GM18508 (cell line): ENCODE results near the gene AP4E1.
"Not testable (repeated sequence)": the region's sequence is repeated elsewhere in the genome, so short reads cannot be mapped to it uniquely, and the experiment has no call there.

Experiments used
- ATAC-seq: cut with Tn5 transposase; IDR thresholded peaks from one replicate; pipeline ENCODE4 v1.9.1; 2021; ENCODE audit warnings: moderate number of reproducible peaks; ENCODE audit not compliant: insufficient read depth, unreplicated experiment

Gene AP4E1

GRCh38 chr15:51006336-51006985 lies 98.0 kb downstream of the AP4E1 start:
- no peak for ATAC-seq

DNA sequence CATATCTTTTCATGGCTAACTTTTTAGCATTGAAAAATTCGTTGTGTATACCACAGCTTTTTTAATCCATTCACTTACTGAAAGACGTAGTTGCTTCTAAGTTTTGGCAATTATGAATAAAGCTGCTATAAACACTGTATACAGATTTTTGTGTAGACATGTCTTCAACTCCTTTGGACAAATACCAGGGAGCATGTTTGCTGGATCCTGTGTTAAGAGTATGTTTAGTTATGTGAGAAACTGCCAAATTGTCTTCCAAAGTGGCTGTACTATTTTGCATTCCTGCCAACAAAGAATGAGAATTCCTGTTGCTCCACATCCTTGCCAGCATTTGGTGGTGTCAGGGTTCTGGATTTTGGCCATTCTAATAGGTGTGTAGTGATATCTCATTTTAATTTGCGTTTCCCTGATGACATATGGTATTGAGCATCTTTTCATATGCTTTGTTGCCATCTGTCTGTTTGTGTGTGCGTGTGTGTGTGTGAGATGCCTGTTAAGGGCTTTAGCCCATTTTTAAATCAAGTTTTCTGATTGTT lies 98.7 kb downstream of the AP4E1 start:
- no peak for ATAC-seq

DNA sequence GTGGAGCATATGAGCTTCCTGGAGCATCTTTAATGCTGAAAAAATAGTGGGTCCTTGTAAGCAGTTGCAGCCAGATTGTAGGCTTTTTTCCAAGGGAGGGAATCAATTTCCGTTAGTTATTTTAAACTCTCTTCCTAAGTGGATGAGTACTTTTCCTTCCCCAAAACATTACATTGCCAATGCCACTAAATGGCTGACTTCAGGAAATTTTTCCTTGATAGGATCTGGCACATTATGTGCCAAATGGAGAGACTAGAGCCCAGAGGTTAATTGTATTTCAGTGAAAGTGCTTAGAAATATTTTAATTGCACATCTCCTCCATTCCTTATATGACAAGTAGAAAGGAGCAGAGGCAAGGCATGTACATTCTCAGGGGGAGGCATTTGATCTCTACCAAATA lies 102.7 kb downstream of the AP4E1 start:
- ATAC-seq = no peak

DNA sequence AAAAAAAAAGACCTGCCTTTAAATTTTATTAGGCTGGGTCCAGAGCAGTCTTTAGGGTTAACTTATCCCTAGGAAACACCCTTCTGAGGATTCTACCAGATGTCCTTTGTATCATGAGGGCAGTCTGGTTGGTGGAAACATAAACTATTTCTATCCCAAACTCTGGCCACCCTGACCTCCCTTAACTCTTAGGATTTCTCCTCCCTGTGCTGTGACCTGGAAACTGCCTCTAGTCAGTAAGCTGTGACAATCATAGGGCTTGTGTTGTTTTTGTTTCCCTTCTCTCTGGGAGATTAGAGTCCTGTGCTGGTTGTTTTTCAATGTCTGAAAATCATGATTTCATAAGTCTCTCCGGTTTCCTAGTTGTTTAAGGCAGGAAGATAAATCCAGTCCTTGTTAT lies 108.1 kb downstream of the AP4E1 start:
- ATAC-seq = no peak

DNA sequence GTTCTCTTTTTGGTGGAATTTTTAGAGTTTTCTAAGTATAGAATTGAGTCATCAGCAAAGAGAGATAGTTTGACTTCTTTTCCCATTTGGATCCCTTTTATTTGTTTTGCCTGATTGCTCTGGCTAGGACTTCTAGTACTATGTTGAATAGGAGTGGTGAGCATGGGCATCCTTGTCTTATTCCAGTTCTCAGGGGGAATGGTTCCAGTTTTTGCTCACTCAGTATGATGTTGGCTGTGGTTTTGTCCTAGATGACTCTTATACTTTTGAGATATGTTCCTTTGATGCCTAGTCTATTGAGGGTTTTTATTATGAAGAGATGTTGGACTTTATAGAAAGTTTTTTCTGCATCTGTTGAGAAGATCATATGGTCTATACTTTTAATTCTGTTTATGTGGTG lies 113.7 kb downstream of the AP4E1 start:
- no peak for ATAC-seq

DNA sequence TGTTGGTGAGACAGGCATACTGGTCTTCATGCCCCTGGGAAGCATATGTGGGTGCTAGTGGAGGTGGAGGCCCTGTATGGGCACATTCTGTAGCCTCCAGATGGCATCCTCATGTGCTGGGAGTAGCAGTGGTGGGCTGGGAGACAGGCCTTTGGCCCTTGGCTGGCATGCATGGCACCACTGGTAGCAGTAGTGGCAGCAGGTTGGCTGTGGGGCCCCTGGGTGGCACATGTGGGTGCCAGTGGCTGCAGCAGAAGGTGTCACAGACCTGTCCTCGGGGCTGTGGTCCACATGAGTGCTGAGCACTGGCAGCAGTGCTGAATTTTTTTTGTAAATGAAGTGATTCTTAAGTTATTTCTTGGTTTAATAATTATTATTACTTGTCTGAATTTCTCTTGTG lies 115.0 kb downstream of the AP4E1 start:
- ATAC-seq = no peak

GRCh38 chr15:51024735-51025453 lies 116.4 kb downstream of the AP4E1 start:
- ATAC-seq = no peak

DNA sequence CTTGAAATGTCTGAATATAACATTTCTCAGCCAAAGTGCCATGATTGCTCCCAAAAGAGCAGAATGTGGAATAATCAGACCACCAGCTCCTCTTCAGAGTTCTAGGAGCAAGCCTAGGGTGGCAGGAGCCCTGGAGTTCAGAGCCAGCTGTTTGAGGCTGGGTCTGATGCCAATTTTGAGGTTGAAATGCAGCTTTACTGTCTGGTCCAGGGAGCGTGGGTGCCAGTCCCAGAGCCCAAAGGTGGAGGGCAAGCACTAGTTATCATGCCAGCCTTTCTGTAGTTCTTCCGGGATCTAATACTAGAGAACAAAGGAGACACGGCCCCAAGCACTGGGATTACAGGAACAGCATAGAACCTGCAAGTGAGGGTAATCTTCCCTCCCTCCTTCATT lies 117.0 kb downstream of the AP4E1 start:
- ATAC-seq = no peak

- no peak for ATAC-seq
Observed at GRCh38 chr15:51030649-51031316, 122.3 kb downstream of the AP4E1 start.

- not testable (repeated sequence) for ATAC-seq
Observed at GRCh38 chr15:51037474-51037873, 129.0 kb downstream of the AP4E1 start.

DNA sequence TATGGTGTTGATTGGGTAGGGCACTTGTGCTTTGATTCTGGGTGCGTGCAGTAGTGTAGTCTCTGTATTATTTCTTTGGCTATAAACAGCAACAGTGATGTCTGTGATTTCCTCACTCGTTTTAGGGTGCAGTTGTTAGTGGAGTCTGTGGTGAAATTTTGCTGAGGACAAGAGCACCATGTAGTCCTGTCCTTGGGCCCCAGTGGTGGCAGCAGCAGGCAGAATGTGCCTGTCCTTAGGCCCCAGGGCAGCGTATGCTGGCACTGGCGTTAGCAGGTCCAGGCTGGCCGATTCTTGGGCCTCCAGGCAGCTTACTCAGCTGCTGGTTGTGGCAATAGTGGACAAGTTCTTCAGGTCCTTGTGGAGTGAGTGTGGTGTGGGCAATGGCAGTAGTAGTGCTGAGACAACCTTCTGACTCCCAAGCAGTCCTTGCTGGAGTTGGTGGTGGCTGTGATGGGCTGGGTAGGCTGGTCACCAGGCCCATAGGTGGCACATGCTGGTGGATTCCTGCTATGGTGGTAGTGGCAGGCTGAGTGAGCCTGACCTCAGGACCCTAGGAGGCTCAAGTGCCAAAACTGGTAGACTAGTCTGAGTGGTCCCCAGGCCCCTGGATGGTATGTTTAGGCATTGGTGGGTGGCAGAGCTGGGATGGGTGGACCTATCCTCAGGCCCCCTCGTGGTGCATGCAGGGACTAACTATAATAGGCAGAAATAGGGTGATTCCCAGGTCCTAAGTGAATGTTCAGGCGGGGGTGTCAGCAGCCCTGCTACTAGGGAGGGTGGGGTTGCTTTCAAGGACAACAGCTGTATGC lies 129.9 kb downstream of the AP4E1 start:
- ATAC-seq = no peak

- ATAC-seq = no peak
Observed at GRCh38 chr15:51038974-51039319, 130.5 kb downstream of the AP4E1 start.

- no peak for ATAC-seq
Observed at GRCh38 chr15:51044037-51044727, 135.7 kb downstream of the AP4E1 start.

- no peak for ATAC-seq
Observed at GRCh38 chr15:51046016-51046415, 137.5 kb downstream of the AP4E1 start.

DNA sequence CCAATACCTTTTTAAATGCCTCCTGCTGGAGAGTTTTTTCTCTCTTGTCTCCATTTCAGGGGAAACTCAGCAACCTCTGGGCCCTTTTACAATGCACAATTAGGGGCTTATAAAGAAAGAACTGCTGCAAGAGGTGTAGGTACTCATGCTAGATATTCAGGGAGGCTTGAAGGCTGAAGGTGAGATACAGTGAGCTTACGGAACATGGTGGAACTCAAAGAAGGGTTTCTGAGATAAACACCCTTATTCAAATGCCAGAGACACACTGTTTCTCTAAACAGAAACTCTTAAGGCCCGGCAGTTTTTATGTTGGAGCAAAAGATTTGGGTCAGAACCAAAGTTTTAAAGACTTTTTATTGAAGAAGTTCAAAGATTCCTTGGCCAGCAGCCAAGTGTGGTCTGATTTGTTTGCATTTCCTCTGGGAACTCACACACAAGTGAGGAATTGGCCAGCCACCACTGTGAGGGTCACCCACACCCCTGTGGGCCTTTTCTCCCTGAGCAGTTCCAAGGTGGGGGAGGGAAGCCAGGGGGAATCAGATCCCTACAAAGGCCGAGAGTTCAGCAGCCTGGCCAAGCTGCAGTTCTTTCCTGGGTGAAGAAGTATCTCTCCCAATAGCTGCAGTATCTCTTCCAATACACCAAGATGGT lies 138.4 kb downstream of the AP4E1 start:
- ATAC-seq = no peak

DNA sequence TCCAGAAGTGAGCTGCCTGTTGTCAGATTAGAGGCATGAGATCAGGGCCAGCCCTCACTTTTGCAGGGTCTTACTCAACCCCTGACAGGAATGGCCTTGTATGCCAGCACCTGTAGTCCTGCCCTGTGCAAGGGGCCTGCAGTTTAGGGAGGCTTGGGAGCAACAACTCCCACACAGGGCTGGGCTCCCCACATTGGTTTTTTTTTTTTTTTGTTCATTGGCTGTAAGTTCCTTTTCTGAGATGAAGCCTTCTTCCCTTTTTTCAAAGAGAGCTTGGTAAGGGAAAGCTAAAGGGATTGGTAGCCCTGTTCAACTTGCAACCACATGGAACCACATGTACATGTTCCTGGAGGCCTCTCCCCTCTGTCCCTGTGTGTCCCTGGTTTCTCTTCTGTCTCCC lies 139.8 kb downstream of the AP4E1 start:
- no peak for ATAC-seq

- no peak for ATAC-seq
Observed at GRCh38 chr15:51049081-51049480, 140.6 kb downstream of the AP4E1 start.

- no peak for ATAC-seq
Observed at GRCh38 chr15:51051776-51052175, 143.3 kb downstream of the AP4E1 start.

DNA sequence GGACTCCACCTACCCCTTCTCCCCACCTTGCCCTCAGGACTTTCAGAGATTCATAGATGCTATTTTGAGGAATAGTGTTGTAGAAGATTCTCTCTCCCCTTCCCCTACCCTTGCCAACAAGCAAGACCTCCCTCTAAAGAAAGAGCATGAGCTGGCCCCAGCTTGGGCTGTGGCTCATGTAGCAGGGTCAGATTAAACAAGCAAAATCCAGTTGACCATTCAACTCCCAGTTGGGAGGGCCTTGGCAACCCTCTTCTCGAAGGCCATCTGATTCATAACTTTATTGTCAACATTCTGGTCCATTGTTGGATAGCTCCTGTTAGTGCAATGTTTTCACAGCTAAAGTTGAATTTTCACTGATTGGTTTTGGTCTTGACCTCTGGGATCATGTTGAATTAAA lies 145.1 kb downstream of the AP4E1 start:
- no peak for ATAC-seq

- ATAC-seq = no peak
Observed at GRCh38 chr15:51054535-51054934, 146.1 kb downstream of the AP4E1 start.
